Astrocyte of the spinal cord (primary cell): Measurements from ENCODE around the gene LRRTM4.

Experiments
- DNase-seq: peaks from one replicate; pipeline ENCODE4 v3.0.0; 2011; ENCODE audit warnings: low read depth, low spot score
- H3K4me3 ChIP-seq: 2 replicates; pipeline ENCODE4 v1.5.1; 2011; ENCODE audit warnings: low read depth, mild to moderate bottlenecking, low read length, moderate library complexity
- CTCF ChIP-seq: IDR thresholded peaks from 2 replicates; pipeline ENCODE4 v1.5.1; 2012; ENCODE audit warnings: low read depth, mild to moderate bottlenecking, low read length, inconsistent platforms
- in situ Hi-C: cut with HindIII; loops from 2 replicates; pipeline ENCODE4 v1.10.0; 2017; ENCODE audit warnings: low sequenced_read_pairs

The LRRTM4 gene

GRCh38 chr2:76748581-76749296, 773.4 kb downstream of the LRRTM4 start:
- no peak overlapping the region for H3K4me3 ChIP-seq
- TF ChIP-seq CTCF: no peak
- no peak for DNase-seq
- in situ Hi-C loops: no loop called here

GRCh38 chr2:76745605-76746004, 776.6 kb downstream of the LRRTM4 start:
- no peak for TF ChIP-seq CTCF
- no peak overlapping the region for H3K4me3 ChIP-seq
- no peak for DNase-seq
- in situ Hi-C loops: no loop called here

- in situ Hi-C loops: no loop called here
- DNase-seq: no peak
- H3K4me3 ChIP-seq: no peak overlapping the region
- no peak for TF ChIP-seq CTCF
Observed at GRCh38 chr2:76737607-76738006, 784.6 kb downstream of the LRRTM4 start.

GRCh38 chr2:76733736-76734135, 788.4 kb downstream of the LRRTM4 start:
- DNase-seq: no peak
- no peak for TF ChIP-seq CTCF
- in situ Hi-C loops: no loop called here
- no peak overlapping the region for H3K4me3 ChIP-seq

- no peak for DNase-seq
- H3K4me3 ChIP-seq: no peak overlapping the region
- in situ Hi-C loops: no loop called here
- no peak for TF ChIP-seq CTCF
Observed at GRCh38 chr2:76731157-76731556, 791.0 kb downstream of the LRRTM4 start.

GRCh38 chr2:76730021-76730420, 792.2 kb downstream of the LRRTM4 start:
- in situ Hi-C loops: no loop called here
- DNase-seq: no peak
- TF ChIP-seq CTCF: no peak
- no peak overlapping the region for H3K4me3 ChIP-seq
